ENCODE results near the gene SLC10A7.

GRCh38 chr4:146445198-146446150 is 76.3 kb downstream of the SLC10A7 start:
- no peak for TF ChIP-seq CTCF (conservative IDR thresholded peaks at IDR 0.05; ENCODE audit: low read depth, low read length)
- no peak for TF ChIP-seq NFE2L2 (IDR thresholded peaks at IDR 0.05; ENCODE audit: low read depth, low read length)
- no peak for TF ChIP-seq CEBPB (IDR thresholded peaks at IDR 0.05; ENCODE audit: low read depth, low read length)
- no peak for TF ChIP-seq ELK1 (IDR thresholded peaks at IDR 0.05; ENCODE audit: borderline replicate concordance, low read depth, low read length)
